ENCODE data around the gene RAB8B. TPM values are rescaled to one million over a fixed set of nuclear protein-coding genes. Genes with fewer than 3 reads are reported as not detected.

RAB8B gene
- total and polyA plus RNA-seq, 12 donors, result 5.2 to 54.4 (median 35.5) TPM

DNA sequence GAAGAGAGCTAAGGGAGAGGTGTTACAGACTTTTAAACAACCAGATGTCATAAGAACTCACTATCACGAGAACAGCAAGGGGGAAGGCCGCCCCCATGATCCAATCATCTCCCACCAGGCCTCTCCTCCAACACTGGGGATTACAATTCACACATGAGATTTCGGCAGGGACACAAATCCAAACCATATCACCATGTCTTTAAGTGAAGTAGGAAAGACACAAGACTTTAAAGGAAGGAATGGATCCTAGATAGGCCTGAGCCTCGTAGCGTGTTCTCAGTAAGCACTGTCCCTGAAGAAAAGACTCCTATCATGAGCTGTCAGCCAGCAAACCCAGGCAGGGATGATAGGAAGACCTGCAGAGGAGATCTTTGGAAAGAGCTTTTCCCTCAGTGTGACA is 17.0 kb upstream of the RAB8B start:
- H3K36me3 ChIP-seq (replicated peaks in 1 of 2), result no peaks in the 10 kb centered on the region
- 95 to 97% (median 95%) methylated on average over 3 to 5 of the region's 5 CpGs for WGBS, 4 donors
- H3K9me3 ChIP-seq (replicated peaks in 1 of 3), result no peaks in the 10 kb centered on the region
- intact Hi-C loops (cut with DNase I), result no loop called here
- H3K4me3 ChIP-seq, result no peak overlapping the region
- no peak overlapping the region for H3K27ac ChIP-seq
- DNase-seq, result no peak
- H3K27me3 ChIP-seq, result no peaks in the 10 kb centered on the region
- TF ChIP-seq, protein P1, sequence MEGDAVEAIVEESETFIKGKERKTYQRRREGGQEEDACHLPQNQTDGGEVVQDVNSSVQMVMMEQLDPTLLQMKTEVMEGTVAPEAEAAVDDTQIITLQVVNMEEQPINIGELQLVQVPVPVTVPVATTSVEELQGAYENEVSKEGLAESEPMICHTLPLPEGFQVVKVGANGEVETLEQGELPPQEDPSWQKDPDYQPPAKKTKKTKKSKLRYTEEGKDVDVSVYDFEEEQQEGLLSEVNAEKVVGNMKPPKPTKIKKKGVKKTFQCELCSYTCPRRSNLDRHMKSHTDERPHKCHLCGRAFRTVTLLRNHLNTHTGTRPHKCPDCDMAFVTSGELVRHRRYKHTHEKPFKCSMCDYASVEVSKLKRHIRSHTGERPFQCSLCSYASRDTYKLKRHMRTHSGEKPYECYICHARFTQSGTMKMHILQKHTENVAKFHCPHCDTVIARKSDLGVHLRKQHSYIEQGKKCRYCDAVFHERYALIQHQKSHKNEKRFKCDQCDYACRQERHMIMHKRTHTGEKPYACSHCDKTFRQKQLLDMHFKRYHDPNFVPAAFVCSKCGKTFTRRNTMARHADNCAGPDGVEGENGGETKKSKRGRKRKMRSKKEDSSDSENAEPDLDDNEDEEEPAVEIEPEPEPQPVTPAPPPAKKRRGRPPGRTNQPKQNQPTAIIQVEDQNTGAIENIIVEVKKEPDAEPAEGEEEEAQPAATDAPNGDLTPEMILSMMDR (IDR thresholded peaks at IDR 0.05), result no peak
- no peak for TF ChIP-seq POLR2A (IDR thresholded peaks at IDR 0.05)
- no peaks in the 10 kb centered on the region for H3K4me1 ChIP-seq (replicated peaks in 1 of 2)

DNA sequence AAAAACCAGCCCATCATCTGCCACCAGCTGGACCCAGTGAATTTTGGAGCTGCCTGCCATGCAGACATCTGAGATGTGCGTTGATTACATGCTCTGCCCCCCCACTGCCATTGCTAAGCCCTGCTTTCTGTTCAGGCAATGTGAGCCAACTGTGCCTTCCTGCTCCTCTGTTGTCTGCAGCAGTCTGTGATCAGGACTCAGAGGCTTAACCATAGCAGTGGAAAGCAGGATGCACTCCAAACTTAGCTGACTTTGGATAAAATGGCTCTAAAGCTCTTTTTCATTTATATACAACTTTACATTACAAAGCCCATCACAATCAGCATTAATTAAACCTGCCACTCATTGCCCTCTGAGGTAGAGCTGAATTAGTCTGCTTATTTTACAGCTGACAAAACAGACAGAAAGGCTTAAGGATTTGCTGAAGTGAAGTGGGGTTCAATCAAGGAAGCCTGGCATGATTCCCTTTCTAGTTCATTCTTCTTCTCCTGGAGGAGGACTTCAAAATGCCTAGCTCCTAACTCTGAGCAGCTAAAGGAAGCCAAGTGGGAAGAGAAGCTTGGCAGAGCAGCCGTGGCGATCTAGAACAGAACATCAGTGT is 16.5 kb upstream of the RAB8B start:
- 85 to 93% (median 89%) methylated on average over 3 of the region's 3 CpGs for WGBS, 4 donors
- TF ChIP-seq, protein P1 (IDR thresholded peaks at IDR 0.05), result no peak
- TF ChIP-seq POLR2A (IDR thresholded peaks at IDR 0.05), result no peak
- intact Hi-C loops (cut with DNase I), result no loop called here

DNA sequence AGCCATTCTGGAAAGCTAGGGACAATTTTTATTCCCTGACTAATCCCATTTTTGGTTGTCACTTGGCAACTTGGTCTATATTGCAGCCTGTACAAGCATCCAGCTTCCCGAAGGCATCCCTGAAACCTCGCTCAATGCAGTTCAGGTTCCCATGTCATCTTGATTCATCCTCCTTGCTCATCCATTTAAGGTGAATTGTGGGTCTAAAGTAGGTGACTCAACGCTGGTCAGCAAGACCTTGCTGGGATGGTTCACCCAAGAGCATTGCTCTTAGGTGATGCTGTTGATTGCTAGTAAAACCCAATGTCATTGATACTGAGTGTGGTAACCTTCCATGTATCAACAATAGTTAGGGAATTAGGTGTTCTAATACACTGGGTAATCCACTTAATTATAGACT is 13.1 kb upstream of the RAB8B start:
- H3K4me1 ChIP-seq (replicated peaks in 1 of 2), result no peaks in the 10 kb centered on the region
- WGBS, 4 donors, result 78 to 93% (median 89%) methylated on average over 2 to 3 of the region's 3 CpGs
- no peaks in the 10 kb centered on the region for H3K36me3 ChIP-seq (replicated peaks in 1 of 2)
- no peaks in the 10 kb centered on the region for H3K27me3 ChIP-seq
- intact Hi-C loops (cut with DNase I), result no loop called here
- H3K4me3 ChIP-seq, result no peak overlapping the region
- TF ChIP-seq, protein P1 (IDR thresholded peaks at IDR 0.05), result no peak
- no peak for TF ChIP-seq POLR2A (IDR thresholded peaks at IDR 0.05)
- no peaks in the 10 kb centered on the region for H3K9me3 ChIP-seq (replicated peaks in 1 of 3)
- DNase-seq, result no peak
- H3K27ac ChIP-seq, result no peak overlapping the region

More for the DNA sequence above, 16.5 kb upstream of the RAB8B start:
- Histone ChIP-seq H3K4me1 (replicated peaks in 1 of 2) (no peaks in the 10 kb centered on the region), H3K27ac (no peak overlapping the region), H3K27me3 (no peaks in the 10 kb centered on the region), H3K4me3 (no peak overlapping the region), H3K36me3 (replicated peaks in 1 of 2) (no peaks in the 10 kb centered on the region), H3K9me3 (replicated peaks in 1 of 3) (no peaks in the 10 kb centered on the region)
- no peak for DNase-seq

DNA sequence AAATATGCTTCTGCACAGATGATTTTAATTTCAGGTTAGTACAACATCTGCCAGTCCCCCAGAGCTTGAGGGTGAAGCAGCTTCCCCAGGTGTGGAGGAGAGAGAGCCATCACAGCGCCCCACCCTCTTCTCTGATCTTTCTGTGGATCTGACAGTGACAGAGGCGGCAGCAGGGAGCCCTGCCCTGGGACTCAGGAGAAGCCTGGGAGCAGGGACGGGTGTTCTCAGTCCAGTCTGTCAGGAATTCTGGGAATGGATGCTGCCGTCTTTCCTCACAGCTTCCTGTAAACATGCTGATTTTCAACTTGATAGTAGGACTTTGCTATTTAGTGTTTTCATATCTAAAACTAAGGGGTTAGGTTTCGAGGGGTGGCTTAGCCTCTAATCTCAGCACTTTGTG is 11.4 kb upstream of the RAB8B start:
- 54 to 67% (median 65%) methylated on average over 3 to 5 of the region's 5 CpGs for WGBS, 4 donors
- no peaks in the 10 kb centered on the region for H3K9me3 ChIP-seq (replicated peaks in 1 of 3)
- TF ChIP-seq POLR2A (IDR thresholded peaks at IDR 0.05), result no peak
- TF ChIP-seq, protein P1 (IDR thresholded peaks at IDR 0.05), result no peak
- no peak overlapping the region for H3K27ac ChIP-seq
- no peak for DNase-seq
- H3K4me3 ChIP-seq, result no peak overlapping the region
- H3K4me1 ChIP-seq (replicated peaks in 1 of 2), result no peaks in the 10 kb centered on the region
- no peaks in the 10 kb centered on the region for H3K27me3 ChIP-seq
- intact Hi-C loops (cut with DNase I), result no loop called here
- no peaks in the 10 kb centered on the region for H3K36me3 ChIP-seq (replicated peaks in 1 of 2)
